ENCODE data around the gene TIMP2.

GRCh38 chr17:78933959-78934568 lies 8.9 kb upstream of the TIMP2 start:
- no peak for TF ChIP-seq SUZ12 (IDR thresholded peaks at IDR 0.05; ENCODE audit: extremely low read depth, insufficient read depth, insufficient read length)
- TF ChIP-seq ZNF274 (IDR thresholded peaks at IDR 0.05; ENCODE audit: low read depth, low read length), result no peak

Measured in NT2/D1 (cell line).